ENCODE results near the gene CDK5R1.
"Not testable (repeated sequence)": the region's sequence is repeated elsewhere in the genome, so short reads cannot be mapped to it uniquely, and the experiment has no call there.

CDK5R1 gene

GRCh38 chr17:32486701-32487472, at the start of gene CDK5R1:
TSS of gene CDK5R1 (plus strand) at chr17:32486993. CDS start at chr17:32487621, 628 bp downstream.
- peak; percentile 33 for DNase-seq (ENCODE audit: low read depth)

- DNase-seq (ENCODE audit: low read depth), result no peak
Observed at GRCh38 chr17:32440722-32441121, 46.1 kb upstream of the CDK5R1 start.

- DNase-seq (ENCODE audit: low read depth), result no peak
Observed at GRCh38 chr17:32441886-32442285, 44.9 kb upstream of the CDK5R1 start.

GRCh38 chr17:32443827-32444300, 42.9 kb upstream of the CDK5R1 start:
- DNase-seq (ENCODE audit: low read depth), result no peak

- DNase-seq (ENCODE audit: low read depth), result peak; percentile 97
Observed at GRCh38 chr17:32444301-32445073, 42.3 kb upstream of the CDK5R1 start, which contains the start of gene PSMD11. TSS of gene PSMD11 (plus strand) at chr17:32444510. CDS start at chr17:32444524, 14 bp downstream.

GRCh38 chr17:32445074-32445415, 41.7 kb upstream of the CDK5R1 start:
- peak; percentile 13 for DNase-seq (ENCODE audit: low read depth)

- no peak for DNase-seq (ENCODE audit: low read depth)
Observed at GRCh38 chr17:32445497-32445896, 41.3 kb upstream of the CDK5R1 start.

- no peak for DNase-seq (ENCODE audit: low read depth)
Observed at GRCh38 chr17:32445971-32446370, 40.8 kb upstream of the CDK5R1 start.

GRCh38 chr17:32446949-32447348, 39.8 kb upstream of the CDK5R1 start:
- no peak for DNase-seq (ENCODE audit: low read depth)

GRCh38 chr17:32449963-32450362, 36.8 kb upstream of the CDK5R1 start:
- no peak for DNase-seq (ENCODE audit: low read depth)

GRCh38 chr17:32450379-32450778, 36.4 kb upstream of the CDK5R1 start:
- not testable (repeated sequence) for DNase-seq (ENCODE audit: low read depth)

- DNase-seq (ENCODE audit: low read depth), result no peak
Observed at GRCh38 chr17:32451879-32452278, 34.9 kb upstream of the CDK5R1 start.

GRCh38 chr17:32452281-32452680, 34.5 kb upstream of the CDK5R1 start:
- DNase-seq (ENCODE audit: low read depth), result no peak

GRCh38 chr17:32453370-32453769, 33.4 kb upstream of the CDK5R1 start:
- no peak for DNase-seq (ENCODE audit: low read depth)

- no peak for DNase-seq (ENCODE audit: low read depth)
Observed at GRCh38 chr17:32458371-32458770, 28.4 kb upstream of the CDK5R1 start.

GRCh38 chr17:32460054-32460453, 26.7 kb upstream of the CDK5R1 start:
- no peak for DNase-seq (ENCODE audit: low read depth)

GRCh38 chr17:32461498-32461852, 25.3 kb upstream of the CDK5R1 start:
- no peak for DNase-seq (ENCODE audit: low read depth)

GRCh38 chr17:32461853-32462617, 24.8 kb upstream of the CDK5R1 start:
- DNase-seq (ENCODE audit: low read depth), result peak; percentile 59

- DNase-seq (ENCODE audit: low read depth), result no peak
Observed at GRCh38 chr17:32463304-32463703, 23.5 kb upstream of the CDK5R1 start.

GRCh38 chr17:32464374-32464773, 22.4 kb upstream of the CDK5R1 start:
- DNase-seq (ENCODE audit: low read depth), result no peak

GRCh38 chr17:32467949-32468348, 18.8 kb upstream of the CDK5R1 start:
- DNase-seq (ENCODE audit: low read depth), result no peak

- no peak for DNase-seq (ENCODE audit: low read depth)
Observed at GRCh38 chr17:32470405-32471167, 16.2 kb upstream of the CDK5R1 start.

All from stimulated activated CD8-positive, alpha-beta memory T cell treated with anti-CD3 and anti-CD28 coated beads, Interleukin-12 subunit alpha, Interleukin-12 subunit beta, amount 100 ng/mL, for 1 hour (primary cell).